ENCODE results near the gene MAFF. TPM values are rescaled to one million over a fixed set of nuclear protein-coding genes. Genes with fewer than 3 reads are reported as not detected.

Gene MAFF
- total and polyA plus RNA-seq, 12 donors: 2.9 to 21.4 (median 6.0) TPM

DNA sequence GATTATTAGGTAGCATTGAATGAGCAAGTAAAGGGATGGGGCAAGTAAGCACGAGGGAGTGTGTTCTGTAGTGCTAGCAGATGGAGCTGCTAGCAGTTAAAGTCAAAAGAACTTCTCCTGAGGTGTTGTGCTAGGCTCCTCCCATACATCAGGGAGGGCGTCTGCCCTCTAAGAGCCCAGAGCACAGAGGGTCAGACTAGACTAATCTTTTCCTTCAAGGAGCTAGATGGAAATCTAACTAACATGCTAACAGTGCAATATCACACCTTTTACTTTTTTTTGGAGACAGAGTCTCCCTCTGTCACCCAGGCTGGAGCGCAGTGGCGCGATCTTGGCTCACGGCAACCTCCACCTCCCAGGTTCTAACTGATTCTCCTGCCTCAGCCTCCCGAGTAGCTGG lies 17.0 kb upstream of the MAFF start:
- H3K27me3 ChIP-seq: no peaks in the 10 kb centered on the region
- H3K36me3 ChIP-seq: no peaks in the 10 kb centered on the region
- 75 to 78% methylated on average over 7 of the region's 7 CpGs for WGBS, 2 donors
- intact Hi-C loops (cut with DNase I): no loop called here
- no peaks in the 10 kb centered on the region for H3K9me3 ChIP-seq
- ATAC-seq: no peak
- no peak for DNase-seq
- H3K27ac ChIP-seq: no peak overlapping the region
- no peak overlapping the region for H3K4me3 ChIP-seq
- TF ChIP-seq CTCF (IDR thresholded peaks at IDR 0.05): no peak
- H3K4me1 ChIP-seq: peaks cover 4 to 26% (median 12%) of the 10 kb centered on the region in 9 donors

DNA sequence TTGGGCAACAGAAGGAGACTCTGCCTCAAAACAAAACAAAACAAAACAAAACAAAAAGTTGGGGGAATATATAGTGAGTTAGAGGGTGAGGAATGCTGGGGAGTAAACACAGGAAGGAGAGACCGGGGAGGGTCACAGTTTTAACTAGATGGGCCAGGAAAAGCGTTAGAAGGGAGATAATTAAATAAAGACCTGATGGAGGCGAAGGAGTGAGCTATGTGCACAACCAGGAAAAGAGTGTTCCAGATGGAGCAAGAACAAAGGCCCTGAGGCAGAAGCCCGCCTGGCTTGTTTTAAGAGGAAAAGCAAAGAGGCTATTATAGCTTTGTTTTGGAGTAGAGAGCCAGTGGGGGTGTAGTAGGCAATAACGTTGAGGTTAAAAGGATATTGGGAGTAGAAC lies 15.4 kb upstream of the MAFF start:
- H3K27me3 ChIP-seq: no peaks in the 10 kb centered on the region
- H3K4me1 ChIP-seq: peaks cover 0 to 12% (median 1%) of the 10 kb centered on the region in 9 donors
- DNase-seq (no peak), ATAC-seq (no peak)
- WGBS, 2 donors: 53 to 62% methylated on average over 5 of the region's 5 CpGs
- no peak for TF ChIP-seq CTCF (IDR thresholded peaks at IDR 0.05)
- H3K9me3 ChIP-seq: no peaks in the 10 kb centered on the region
- no peak overlapping the region for H3K27ac ChIP-seq
- H3K36me3 ChIP-seq: no peaks in the 10 kb centered on the region
- H3K4me3 ChIP-seq: no peak overlapping the region
- intact Hi-C loops (cut with DNase I): no loop called here

DNA sequence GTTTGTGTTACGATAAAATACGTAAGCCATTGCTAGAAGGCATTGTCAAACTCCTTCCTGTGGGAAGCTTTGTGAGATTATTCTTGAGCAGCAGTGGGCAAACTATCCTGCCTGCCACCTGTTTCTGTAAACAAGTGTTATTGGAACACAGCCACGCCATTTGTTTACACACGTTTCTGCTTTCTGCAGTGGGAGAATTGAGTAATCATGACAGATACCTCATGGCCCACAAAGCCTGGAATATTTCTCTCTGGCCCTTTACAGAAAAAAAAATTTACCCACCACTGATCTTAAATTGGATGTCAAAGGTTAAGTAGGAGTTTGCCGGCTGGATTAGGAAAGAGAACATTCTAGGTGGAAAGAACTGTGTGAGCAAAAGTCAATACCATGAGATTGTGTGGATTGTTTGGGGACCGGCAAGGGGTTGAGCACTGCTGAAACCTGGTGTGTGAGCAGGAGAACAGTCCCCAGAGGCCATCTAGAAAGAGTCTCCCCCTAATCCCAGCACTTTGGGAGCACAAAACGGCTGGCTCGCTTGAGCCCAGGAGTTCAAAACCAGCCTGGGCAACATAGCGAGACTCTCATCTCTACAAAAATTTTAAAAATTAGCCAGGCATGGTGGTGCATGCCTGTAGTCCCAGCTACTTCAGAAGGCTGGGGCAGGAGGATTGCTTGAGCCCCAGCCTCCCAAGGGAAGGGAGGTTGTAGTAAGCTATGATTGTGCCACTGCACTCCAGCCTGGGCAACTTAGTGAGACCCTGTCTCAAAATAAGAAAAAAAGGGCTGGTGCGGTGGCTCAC lies 14.2 kb upstream of the MAFF start:
- 71 to 75% methylated on average over 10 of the region's 10 CpGs for WGBS, 2 donors
- no peak overlapping the region for H3K27ac ChIP-seq
- no peaks in the 10 kb centered on the region for H3K9me3 ChIP-seq
- ATAC-seq (no peak), DNase-seq (no peak)
- H3K36me3 ChIP-seq: no peaks in the 10 kb centered on the region
- peaks cover 0 to 5% (median 0%) of the 10 kb centered on the region in 9 donors for H3K4me1 ChIP-seq
- H3K4me3 ChIP-seq: no peak overlapping the region
- no peak for TF ChIP-seq CTCF (IDR thresholded peaks at IDR 0.05)
- intact Hi-C loops (cut with DNase I): no loop called here
- H3K27me3 ChIP-seq: no peaks in the 10 kb centered on the region

GRCh38 chr22:38189104-38189503 lies 12.7 kb upstream of the MAFF start:
- no peaks in the 10 kb centered on the region for H3K9me3 ChIP-seq
- H3K4me3 ChIP-seq: no peak overlapping the region
- peaks cover 0 to 16% (median 5%) of the 10 kb centered on the region in 9 donors for H3K4me1 ChIP-seq
- ATAC-seq (no peak), DNase-seq (no peak)
- no peaks in the 10 kb centered on the region for H3K27me3 ChIP-seq
- no peak for TF ChIP-seq CTCF (IDR thresholded peaks at IDR 0.05)
- H3K36me3 ChIP-seq: no peaks in the 10 kb centered on the region
- WGBS, 2 donors: 69 to 86% methylated on average over 3 of the region's 3 CpGs
- no peak overlapping the region for H3K27ac ChIP-seq
- intact Hi-C loops (cut with DNase I): no loop called here

All from heart right ventricle (tissue), 16 donors.